ENCODE results near the gene TRAPPC5. TPM values are rescaled to one million over a fixed set of nuclear protein-coding genes. Genes with fewer than 3 reads are reported as not detected.

TRAPPC5 gene
- total RNA-seq, 1 experiment from 2014 or later = 105 TPM

DNA sequence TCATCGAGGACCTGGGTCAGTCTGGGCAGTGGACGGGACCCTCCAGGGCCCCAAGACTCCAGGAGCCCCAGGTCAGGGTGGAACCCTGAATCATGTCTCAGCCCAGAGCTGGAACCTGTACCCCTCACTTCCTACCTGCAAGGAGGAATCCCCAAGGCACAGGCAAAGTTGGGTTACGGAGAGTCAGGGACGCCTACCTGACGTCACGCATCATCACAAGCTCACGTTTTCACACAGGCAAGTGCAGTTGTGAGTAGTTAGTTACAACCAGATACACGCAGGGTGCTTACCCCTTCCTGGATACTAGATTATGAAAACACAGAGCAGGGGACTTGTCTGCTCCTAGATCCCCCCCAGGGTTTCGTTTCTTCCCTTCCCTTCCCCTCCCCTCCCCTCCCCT lies 9.8 kb upstream of the TRAPPC5 start:
- TF ChIP-seq EZH2 (IDR thresholded peaks at IDR 0.05; ENCODE audit: borderline replicate concordance, low read depth, low read length, poor library complexity, severe bottlenecking) = no peak
- TF ChIP-seq, protein P1, sequence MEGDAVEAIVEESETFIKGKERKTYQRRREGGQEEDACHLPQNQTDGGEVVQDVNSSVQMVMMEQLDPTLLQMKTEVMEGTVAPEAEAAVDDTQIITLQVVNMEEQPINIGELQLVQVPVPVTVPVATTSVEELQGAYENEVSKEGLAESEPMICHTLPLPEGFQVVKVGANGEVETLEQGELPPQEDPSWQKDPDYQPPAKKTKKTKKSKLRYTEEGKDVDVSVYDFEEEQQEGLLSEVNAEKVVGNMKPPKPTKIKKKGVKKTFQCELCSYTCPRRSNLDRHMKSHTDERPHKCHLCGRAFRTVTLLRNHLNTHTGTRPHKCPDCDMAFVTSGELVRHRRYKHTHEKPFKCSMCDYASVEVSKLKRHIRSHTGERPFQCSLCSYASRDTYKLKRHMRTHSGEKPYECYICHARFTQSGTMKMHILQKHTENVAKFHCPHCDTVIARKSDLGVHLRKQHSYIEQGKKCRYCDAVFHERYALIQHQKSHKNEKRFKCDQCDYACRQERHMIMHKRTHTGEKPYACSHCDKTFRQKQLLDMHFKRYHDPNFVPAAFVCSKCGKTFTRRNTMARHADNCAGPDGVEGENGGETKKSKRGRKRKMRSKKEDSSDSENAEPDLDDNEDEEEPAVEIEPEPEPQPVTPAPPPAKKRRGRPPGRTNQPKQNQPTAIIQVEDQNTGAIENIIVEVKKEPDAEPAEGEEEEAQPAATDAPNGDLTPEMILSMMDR (conservative IDR thresholded peaks at IDR 0.05; ENCODE audit: low read depth, low read length) = no peak
- intact Hi-C loops (cut with micrococcal nuclease; ENCODE audit: unreplicated experiment) = no loop called here
- Histone ChIP-seq H3K36me3 (ENCODE audit: insufficient read depth, low read length, poor library complexity, severe bottlenecking) (no peaks in the 10 kb centered on the region), H3K4me3 (ENCODE audit: low read depth, low read length, poor library complexity, severe bottlenecking) (no peak overlapping the region), H3K9me3 (ENCODE audit: low read depth, low read length, poor library complexity, severe bottlenecking) (no peaks in the 10 kb centered on the region), H3K4me1 (ENCODE audit: insufficient read depth, low read length, poor library complexity, severe bottlenecking) (peaks cover 3% of the 10 kb centered on the region), H3K27me3 (replicated peaks; ENCODE audit: insufficient read depth, low read depth, low read length, poor library complexity) (no peaks in the 10 kb centered on the region), H3K27ac (ENCODE audit: low read depth, low read length, poor library complexity, severe bottlenecking) (no peak overlapping the region)
- CTCF ChIA-PET = no interaction called here
- DNase-seq (ENCODE audit: low spot score) = no peak
- no TSS peak for BruUV-seq (replicated peaks)
- POLR2A ChIA-PET (ENCODE audit: low non-redundant PET) = no interaction called here

DNA sequence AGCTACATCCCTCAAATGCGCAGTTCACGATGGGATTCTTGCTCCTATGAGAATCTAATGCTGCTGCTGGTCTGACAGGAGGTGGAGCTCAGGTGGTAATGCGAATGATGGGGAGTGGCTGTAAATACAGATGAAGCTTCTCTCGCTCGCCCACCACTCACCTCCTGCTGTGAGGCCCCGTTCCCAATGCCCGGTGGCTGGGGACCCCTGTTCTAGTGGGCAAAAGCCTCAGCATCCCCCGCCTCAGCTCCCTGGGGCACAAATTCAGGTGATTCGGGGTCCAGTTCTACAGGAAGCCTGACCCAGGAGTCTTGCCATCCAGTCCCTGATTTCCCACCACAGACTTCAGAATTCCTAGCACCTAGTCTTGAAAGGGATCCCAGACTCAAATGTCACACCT lies 8.1 kb upstream of the TRAPPC5 start:
- ChIA-PET POLR2A (ENCODE audit: low non-redundant PET) (no interaction called here), CTCF (no interaction called here)
- intact Hi-C loops (cut with micrococcal nuclease; ENCODE audit: unreplicated experiment) = no loop called here
- Histone ChIP-seq H3K36me3 (ENCODE audit: insufficient read depth, low read length, poor library complexity, severe bottlenecking) (no peaks in the 10 kb centered on the region), H3K9me3 (ENCODE audit: low read depth, low read length, poor library complexity, severe bottlenecking) (no peaks in the 10 kb centered on the region), H3K27me3 (replicated peaks; ENCODE audit: insufficient read depth, low read depth, low read length, poor library complexity) (no peaks in the 10 kb centered on the region), H3K4me3 (ENCODE audit: low read depth, low read length, poor library complexity, severe bottlenecking) (no peak overlapping the region), H3K4me1 (ENCODE audit: insufficient read depth, low read length, poor library complexity, severe bottlenecking) (peaks cover 12% of the 10 kb centered on the region), H3K27ac (ENCODE audit: low read depth, low read length, poor library complexity, severe bottlenecking) (no peak overlapping the region)
- TF ChIP-seq, protein P1 (conservative IDR thresholded peaks at IDR 0.05; ENCODE audit: low read depth, low read length) = no peak
- no peak for TF ChIP-seq EZH2 (IDR thresholded peaks at IDR 0.05; ENCODE audit: borderline replicate concordance, low read depth, low read length, poor library complexity, severe bottlenecking)
- no peak for DNase-seq (ENCODE audit: low spot score)
- BruUV-seq (replicated peaks) = no TSS peak

DNA sequence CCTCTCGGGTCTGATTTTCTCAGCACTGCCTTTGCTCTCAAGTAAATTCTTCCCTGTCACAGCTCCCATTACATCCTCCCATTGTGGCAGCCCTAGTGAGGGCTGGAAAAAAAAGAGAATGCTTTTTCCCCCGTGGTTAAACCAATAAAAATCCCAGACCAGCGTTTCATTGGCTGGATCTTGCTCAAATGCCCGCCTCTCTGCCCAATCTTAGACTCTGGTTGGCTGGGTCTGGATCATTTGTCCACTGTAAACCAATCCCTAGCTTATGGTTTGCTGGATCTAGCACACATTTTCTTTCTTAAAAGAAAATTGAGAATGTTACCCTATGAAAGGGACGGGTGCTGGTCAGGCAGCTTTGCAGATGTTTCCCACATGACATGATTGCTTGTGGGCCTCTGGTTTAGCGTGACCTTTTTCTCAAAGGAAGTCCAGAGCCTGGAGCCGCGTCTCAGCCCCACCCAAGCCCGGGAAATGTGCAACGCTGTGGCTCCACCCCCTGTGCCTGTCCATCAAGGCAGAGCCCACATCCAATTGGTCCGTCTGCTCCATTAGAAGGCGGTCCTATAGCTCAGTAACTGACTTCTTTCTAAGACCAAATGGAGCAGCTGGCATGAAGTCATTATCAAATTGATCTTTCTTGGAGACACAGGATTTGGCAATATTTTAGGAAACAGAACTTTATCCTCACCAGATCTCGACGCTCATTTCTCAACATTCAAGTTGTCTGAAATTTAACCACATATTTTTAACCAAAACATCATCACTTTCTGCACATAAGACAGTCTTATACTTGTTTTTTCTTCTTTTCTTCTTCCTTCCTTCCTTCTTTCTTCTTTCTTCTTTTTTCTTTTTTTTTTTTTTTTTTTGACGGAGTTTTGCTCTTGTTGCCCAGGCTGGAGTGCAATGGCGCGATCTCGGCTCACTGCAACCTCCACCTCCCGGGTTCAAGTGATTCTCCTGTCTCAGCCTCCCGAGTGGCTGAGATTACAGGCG lies 6.3 kb upstream of the TRAPPC5 start:
- H3K4me3 ChIP-seq (ENCODE audit: low read depth, low read length, poor library complexity, severe bottlenecking) = no peak overlapping the region
- H3K27ac ChIP-seq (ENCODE audit: low read depth, low read length, poor library complexity, severe bottlenecking) = no peak overlapping the region
- H3K27me3 ChIP-seq (replicated peaks; ENCODE audit: insufficient read depth, low read depth, low read length, poor library complexity) = no peaks in the 10 kb centered on the region
- ChIA-PET POLR2A (ENCODE audit: low non-redundant PET) (interaction anchor here (0.5 kb wide), 1 partner anchor 82 kb away, joined by 3 read pairs; no protein-coding TSS in a partner anchor), CTCF (interaction anchor here (0.7 kb wide), 1 partner anchor 25 kb away, joined by 3 read pairs; no protein-coding TSS in a partner anchor)
- H3K9me3 ChIP-seq (ENCODE audit: low read depth, low read length, poor library complexity, severe bottlenecking) = no peaks in the 10 kb centered on the region
- TF ChIP-seq EZH2 (IDR thresholded peaks at IDR 0.05; ENCODE audit: borderline replicate concordance, low read depth, low read length, poor library complexity, severe bottlenecking) = no peak
- TF ChIP-seq, protein P1 (conservative IDR thresholded peaks at IDR 0.05; ENCODE audit: low read depth, low read length) = no peak
- peak; percentile 86 for DNase-seq (ENCODE audit: low spot score)
- H3K36me3 ChIP-seq (ENCODE audit: insufficient read depth, low read length, poor library complexity, severe bottlenecking) = no peaks in the 10 kb centered on the region
- peaks cover 14% of the 10 kb centered on the region for H3K4me1 ChIP-seq (ENCODE audit: insufficient read depth, low read length, poor library complexity, severe bottlenecking)
- intact Hi-C loops (cut with micrococcal nuclease; ENCODE audit: unreplicated experiment) = no loop called here
- BruUV-seq (replicated peaks) = no TSS peak

Data from A673 (cell line).